T-helper 22 cell (primary cell): Measurements from ENCODE around the gene CDC45.

Experiments used
- DNase-seq: peaks from one replicate; pipeline ENCODE4 v3.0.0-alpha.2; 2020; ENCODE audit warnings: low read depth

Gene CDC45

DNA sequence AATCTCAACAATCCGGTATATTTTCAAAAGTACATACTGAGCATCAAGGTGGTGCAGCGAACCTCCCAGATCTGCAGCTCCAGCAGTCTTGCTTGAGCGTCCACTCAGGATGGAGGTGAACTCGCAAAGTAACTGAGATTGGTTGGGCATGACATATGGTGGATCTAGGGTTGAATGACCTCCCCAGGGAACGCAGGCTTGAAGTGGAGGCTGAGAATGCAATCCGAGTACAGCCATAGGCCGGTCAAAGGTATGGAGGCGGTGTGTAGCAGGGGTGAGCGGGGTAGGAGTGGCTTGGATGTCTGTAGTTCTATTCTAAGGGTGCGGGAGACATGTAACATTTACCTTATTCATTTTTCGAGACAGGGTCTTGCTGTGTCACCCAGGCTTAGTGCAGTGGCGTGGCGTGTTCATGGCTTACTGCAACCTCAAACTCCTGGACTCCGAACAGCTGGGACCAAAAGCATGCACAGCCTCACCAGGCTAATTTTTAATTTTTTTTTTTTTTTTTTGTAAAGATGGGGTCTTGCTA is 31.6 kb upstream of the CDC45 start:
- DNase-seq: no peak

DNA sequence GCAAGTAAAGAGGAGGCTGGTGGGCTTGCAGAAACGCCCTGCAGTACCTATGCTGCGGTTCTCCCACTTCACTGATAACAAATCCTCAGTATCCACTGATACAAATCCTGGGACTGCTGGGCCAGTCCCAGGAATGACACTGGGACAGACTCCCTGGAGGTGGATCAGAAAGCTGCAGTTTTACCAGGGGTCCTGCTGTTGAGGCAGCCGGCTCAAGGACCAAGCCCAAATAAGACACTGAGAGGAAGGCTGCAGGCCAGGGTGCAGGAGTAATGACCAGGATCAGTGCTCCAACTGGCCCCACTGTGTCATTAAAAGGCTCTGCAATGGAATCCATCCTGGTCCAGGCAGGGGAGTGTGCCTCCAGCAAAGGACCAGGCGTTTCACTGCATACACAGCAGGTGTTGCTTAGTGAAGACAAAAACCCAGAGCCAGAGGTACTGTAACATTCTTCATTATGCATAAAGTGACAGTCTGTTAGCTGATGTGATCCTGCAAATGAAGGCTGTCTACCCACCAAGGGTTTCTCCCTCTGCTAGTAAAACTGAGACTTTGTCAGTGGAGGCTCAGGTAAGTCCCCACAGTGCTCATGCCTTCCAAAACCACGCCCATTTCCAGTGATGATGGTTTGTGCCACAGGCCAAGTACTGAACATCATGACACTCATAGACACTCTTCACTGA is 30.8 kb upstream of the CDC45 start:
- DNase-seq: no peak

DNA sequence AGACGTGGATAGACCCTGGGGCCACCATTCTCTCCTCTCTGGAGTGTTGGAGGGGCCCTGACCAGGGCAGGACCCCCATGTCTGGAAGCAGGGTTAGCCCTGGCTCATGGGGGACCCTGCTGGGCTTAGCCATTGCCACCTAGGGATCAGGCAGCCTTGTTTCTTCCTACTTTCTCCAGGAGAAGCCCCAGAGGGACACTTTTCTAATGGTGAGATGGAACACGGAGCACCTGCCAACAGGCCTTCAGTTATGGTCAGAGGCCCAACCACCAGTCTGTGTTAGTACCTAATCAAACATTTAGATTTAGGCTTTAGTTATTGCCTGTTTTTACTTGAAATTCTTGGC is 30.3 kb upstream of the CDC45 start:
- no peak for DNase-seq

DNA sequence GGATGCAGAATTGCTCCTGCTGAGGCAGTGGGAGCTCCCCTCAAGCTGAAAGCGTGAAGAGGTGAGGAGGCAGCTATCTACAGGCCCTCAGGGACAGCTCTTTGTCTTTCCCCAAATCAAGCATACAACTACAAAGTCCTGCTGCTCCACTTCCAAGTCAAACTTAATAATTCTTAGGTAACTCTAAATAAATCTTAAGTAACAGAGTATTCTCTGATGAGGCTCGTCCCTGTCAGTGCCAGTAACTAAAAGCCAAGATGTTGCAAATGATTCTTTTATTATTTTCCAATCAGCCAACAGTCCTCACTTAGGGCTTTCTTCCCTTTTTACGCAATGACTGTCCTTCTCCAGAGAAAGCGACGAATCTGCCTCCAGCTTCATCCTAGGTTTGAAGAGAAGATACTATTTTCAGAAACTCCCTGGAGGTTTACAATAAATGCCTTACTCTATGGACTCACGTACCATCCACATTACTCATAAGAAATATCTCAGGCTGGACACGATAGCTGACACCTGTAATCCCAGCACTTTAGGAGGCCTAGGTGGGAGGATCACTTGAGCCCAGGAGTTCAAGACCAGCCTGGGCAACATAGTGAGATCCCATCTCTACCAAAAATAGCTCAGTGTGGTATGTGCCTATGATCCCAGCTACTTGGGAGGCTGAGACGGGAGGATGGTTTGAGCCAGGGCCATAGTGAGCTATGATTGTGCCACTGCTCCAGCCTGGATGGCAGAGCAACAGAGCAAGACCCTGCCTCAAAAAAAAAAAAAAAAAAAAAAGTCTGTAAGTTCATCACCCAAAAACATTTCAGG is 29.2 kb upstream of the CDC45 start:
- no peak for DNase-seq

DNA sequence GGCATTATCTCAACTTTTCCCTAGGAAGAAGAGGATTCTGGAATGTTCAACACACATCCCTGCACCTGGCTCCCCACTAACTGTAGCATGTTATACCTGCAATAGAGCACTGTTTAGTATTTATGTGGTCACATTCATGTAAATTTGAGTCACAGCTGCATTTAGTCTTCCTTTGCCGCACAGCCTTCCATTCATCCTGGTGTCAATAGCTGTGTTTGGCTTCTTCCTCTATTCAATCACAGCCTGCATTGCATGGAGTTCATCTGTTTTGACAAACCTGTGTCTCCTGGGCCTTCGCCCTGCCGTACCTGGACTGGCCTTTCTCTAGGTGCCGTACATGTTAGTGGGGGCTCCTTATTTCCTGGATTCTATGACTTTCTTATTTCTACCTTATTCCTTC is 28.1 kb upstream of the CDC45 start:
- DNase-seq: no peak

DNA sequence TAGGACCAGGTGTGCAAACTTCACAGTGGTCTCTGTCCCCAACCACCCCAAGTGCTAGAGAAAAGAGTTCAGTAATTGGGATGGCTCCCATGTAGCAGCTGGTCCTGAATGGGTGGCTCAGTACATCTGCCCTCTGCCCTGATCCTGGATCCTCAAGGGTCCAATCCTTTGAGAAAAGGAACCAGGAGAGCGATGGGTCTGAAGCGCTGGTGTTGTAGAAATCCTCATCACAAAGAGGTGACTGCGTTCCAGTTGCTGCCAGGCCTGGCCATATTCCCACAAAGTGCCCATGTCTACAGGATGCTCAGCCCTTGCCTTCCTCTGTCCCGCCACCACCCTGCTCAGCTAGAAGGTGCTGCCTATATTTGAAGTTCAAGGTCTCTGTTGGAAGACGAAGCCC is 26.0 kb upstream of the CDC45 start:
- no peak for DNase-seq

DNA sequence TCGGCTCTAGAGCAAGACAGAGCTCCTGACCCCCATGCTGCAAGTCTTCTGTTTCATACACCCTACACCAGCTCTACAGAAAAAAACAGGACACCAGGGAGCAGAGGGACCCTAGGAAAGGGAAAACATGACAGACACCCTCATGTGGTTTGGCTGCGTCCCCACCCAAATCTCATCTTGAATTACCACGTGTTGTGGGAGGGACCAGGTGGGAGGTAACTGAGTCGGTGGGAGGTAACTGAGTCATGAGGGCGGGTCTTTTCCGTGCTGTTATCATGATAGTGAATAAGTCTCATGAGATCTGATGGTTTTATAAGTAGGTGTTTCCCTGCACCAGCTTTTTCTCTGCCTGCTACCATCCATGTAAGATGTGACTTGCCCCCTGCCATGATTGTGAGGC is 25.6 kb upstream of the CDC45 start:
- DNase-seq: no peak

DNA sequence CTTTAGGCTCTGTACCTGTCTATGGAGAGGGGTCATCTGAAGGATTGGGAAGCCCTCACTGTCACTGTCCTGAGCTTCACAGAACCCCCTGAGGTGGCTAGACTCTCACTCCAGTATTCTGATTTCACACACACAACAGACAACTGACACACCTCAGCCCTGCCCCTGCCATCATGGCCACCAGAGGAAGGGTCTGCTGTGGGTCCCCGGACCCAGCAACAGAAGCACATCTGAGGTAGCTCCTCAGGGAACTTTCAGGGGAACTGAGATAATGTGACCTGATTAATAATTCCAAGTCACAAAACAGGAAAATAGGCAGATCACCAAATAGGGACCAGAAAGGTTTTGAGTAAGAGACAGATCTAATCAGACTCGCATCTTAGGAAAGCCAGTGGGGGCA is 24.7 kb upstream of the CDC45 start:
- no peak for DNase-seq

DNA sequence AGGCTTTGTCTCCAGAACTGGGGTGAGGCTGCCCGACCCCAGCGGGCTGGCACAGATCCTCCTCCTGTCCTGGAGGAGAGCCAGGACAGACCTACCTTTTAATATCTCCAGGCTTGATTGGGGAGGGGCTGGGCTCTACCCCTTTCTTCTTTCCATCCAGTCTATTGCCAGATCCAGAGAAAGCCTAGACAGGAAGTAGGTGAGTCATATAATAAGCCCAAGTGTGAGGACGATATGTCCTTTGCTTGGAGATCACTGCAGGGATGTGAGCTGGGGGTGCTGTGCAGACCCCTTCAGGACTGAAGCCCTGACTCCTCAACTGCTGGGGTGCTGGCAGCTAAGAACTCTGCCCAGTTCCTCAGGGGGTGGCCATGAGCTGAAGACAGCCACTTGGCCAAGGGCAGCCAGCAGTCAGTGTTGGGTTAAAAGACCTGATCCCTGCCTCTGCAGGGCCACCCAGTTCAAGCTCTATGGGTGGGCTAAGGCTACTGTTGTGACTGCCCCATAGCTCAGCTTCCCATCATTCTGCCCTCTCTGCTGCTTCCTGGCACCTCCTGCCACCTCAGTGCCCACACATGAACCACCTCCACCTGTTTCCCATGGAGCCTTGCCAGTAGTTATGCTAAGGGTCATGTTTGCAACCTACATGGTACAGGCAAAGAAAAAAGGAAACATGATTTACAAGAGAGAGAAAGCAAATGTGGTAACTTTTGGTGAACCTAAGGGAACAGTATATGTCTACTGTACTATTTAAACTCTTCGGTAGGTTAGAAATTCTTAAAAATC is 23.9 kb upstream of the CDC45 start:
- DNase-seq: no peak

DNA sequence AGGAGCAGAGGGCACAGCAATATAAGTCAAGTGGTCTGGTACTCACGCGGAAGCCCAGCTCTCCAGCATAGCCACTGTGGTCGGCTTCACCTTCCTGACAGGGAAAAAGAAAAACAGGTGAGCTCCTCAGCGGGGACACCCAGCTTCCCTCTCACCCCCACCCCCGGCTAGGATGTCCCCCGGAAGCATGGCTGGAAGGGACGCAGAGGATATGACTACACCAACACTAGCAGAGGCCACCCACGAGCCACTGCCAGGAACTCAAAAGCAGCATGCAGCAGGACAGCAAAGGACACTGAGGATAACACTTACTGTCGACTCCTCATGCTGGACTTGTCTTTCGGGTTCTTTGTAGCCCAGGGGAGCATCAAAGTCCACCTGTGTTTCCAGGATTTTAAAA is 23.2 kb upstream of the CDC45 start:
- no peak for DNase-seq

DNA sequence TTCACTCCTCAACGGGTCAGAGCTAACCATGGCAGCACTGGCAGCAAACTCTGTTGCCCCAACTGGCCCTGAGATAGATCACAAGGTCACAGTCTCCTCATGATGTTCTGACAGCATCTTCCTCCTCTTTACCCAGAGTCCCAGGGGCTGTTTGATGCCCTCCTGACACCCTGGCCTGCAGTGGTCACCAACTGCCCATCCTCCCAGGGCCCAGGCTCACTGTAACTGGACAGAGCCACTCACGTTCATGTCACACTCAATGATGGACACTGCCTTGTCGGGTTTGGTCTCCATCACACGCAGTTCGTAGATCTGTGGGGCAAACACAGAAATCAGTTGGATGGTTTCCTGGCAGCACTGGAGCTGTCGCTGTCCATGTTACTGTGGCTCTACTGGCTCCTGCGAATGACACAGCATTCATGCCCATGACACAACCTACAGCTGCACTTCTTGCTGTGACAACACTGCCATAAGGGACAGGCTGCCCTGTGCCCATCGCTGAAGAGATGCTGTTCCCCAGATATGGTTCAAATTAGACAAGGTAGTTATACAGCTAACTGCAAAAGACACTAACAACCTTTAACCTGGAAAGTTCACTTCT is 21.8 kb upstream of the CDC45 start:
- DNase-seq: no peak

DNA sequence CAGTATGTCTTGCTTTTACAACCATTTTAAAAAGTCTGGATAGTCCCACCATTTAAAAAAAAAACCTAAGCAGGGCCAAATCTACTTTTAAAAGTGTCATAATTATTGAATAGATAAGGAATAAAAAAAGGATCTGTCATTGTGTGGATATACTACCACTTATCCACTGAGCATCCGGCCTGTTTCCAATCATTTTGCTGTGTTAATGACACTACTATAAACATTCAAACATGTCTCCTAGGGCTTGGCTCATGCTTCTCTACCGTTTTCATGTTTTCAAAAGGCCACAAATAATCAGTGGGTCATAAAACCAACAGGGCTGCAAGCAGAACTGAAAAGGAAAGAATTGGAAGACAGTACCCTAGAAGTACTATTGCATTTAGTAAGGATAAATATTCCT is 19.7 kb upstream of the CDC45 start:
- DNase-seq: no peak

DNA sequence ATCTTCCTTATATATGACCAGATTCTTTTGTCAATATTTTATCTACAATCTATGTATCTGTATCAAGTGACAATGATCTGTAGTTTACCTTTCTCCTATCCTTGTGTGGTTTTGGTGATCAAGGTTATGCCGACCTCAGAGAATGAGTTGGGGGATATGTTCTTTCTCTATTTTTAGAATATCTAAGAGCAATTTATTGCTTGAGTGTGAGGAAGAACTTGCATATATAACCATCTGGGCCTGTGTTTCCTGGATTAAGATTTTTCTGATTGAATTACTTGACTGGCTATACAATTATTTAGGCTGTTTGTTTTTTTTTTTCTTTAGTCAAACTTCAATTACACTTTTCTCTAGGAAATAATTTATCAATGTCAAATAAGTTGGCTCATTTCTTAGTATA is 18.2 kb upstream of the CDC45 start:
- DNase-seq: no peak

DNA sequence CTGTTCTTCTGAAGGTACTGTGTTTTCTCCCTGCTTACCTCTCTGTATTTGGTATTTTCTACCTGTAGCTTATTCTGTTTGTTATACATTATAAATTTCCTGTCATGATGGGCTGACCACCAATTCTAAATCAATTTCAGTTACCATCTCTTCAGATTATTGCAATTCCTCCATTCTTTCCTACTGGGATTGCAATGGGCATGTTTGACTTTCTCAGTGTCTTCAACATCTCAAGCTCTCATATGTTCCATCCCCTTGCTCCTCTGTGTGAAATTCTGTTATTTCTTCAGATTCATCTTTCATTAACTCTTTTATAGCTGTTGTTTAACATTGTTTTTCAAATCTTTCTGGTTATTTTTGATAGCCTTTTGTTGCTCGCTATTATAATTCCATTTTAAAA is 16.7 kb upstream of the CDC45 start:
- DNase-seq: no peak

DNA sequence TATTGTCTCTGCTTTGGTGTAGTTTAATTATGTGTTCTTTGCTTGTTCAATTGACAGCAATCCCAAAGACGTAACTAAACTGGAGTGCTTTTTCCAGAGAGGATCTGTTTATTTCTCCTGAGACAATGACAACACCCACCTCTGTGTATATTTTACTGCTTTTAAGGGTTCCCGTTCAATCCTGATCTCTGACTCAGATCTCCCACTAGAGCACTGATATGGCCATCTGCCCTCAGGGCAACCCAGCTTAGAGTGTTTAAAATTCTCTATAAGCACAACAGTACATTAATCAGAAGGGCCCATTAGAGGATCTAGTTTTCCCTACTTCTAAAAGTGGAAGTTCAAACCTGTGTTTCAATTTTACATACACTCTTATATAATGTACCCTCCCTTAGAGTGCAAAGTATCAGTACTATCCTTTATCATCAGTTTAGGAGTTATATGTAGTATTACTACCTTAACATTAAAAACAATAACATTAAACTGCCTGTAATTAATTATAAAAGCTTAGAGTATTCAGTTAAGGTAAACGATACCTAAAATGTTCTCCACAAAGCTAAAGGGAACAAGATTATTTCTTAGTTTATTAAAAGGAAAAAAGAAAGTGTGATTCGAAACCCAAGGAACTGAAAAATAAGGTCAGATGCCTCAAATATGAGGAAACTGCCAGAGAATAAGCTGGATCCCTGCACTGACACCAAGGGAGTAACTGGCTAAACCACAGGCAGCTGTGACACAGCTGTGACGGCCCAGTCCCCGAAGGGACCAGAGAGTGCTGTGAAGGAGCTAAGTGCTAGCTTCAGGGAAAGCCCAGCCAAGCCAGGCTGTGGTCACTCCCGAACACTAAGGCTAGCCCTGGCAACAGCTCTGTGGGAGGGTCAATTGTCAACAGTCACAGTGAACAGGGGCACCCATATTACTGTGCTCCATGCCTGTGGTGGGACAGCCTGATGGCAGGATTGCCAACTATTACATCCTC is 15.9 kb upstream of the CDC45 start:
- no peak for DNase-seq

DNA sequence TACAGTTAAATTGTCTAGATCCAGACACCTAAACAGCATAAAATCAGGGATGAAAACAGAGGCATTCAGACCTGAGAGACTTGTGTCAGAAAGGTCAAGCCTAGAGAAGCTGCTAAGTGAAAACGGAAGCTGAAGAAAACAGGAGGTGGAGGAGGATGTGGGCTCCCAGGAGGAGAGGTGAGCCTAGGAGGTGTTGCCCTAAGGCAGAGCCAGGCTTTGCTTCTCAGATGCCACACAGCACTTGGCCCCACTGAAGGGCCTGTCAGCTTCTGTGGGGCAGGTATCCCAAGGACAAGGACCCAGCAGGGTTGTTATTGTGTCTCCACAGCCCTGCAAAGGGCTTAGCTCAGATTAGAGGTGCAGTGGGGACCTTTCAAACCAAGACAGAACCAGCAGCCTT is 15.2 kb upstream of the CDC45 start:
- DNase-seq: no peak

DNA sequence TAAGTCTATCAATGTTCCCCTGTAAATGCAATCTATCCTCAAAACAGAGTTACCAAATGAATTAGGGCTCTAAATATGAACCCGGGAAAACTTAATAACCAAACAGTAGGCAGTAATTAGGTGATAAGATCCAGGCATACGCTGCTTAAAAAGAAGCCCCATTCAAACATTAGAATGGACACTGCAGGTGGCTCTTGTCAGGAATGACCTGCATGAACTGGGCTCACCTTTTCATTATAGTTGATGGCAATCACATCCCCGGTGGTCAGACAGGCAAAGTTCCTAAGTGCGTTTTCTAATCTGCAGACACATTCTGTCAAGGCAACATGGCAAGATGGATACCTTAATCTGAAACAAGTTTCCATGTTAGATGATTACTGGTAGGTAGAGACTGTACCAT is 14.7 kb upstream of the CDC45 start:
- no peak for DNase-seq

DNA sequence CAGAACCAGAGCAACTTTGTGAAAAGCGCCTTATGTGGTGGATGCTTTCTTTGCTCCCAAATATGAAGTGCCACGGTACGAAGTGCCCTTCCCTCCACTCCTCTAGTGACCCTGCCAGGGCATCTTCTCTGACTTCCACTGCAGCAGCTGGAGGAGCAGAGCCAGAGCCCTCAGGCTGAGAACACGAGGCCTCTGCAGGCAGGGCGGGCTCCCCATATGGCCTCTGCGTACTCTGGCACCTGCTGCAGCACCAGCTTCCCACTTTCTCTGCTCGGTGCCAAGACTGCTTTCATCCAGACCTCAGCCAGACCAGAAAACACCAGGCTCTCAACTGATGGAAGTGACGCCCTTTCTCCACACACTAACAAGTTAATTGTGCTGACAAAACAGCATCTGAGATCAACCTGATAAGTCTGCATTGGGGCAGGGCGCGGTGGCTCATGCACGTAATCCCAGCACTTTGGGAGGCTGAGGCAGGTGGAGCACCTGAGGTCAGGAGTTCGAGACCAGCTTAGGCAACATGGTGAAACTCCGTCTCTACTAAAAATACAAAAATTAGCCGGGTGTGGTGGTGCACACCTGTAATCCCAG is 13.5 kb upstream of the CDC45 start:
- no peak for DNase-seq

DNA sequence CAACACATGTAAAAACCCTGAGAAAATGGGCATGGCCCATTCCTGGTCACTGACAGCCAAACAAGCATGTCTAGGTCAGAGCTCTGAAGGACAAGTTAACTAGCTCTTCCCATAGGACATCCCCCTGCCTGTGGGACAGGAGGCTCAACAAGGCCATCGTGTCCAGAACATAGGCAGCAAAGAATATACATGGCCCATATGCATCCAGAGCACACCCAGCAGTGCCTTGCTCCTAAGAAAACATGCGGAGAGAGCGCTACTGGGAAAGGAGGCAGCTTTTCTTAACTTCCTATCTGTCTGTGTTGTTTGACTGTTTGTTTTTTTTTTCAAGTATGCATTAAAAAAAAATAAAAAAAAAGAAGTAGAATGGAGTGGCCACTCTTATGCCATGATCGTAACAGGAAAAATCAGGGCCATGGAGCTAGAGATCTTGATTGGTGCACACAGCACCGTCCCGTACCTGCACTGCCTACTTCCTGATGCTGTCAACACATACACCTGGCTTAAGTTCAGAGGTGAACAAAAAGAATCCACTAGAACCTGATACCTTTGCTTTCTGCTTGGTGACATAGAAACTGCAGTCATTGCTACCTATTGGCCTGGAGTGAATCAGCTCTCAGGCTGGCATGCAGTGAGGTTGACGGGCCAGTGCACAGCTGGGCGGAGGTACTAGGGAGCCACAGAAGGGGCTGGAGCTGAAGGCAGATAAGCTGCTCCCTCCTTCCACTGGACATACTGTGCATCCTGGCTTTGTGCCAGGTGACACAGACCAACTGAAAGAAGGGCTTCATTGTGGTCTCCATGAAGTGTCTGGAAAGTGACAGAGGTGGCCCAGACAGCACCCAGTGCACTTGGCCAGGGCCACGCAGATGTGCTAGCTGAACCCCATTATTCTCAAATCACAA is 12.6 kb upstream of the CDC45 start:
- DNase-seq: no peak

DNA sequence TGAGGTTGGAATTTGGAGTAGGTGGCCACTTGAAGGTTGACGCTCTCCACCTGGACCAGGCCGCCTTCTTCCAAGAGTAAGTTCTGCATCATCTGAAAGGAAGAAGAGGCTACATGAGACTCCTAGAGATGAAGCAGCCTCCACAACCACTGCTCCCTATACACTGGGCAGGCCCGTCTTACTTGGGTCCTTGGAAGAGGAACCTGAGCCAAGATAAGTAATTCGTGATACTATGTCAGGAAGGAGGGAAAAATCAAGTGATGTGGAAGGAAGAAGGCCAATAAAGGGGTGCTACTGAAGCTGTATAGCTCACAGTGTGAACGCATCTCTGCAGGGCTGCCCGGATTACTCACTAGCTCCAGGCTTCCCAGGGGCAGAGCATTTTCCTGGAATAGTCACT is 11.8 kb upstream of the CDC45 start:
- no peak for DNase-seq
